MM.1S (cell line): ENCODE data around the gene SPECC1L.

Experiments used
- DNase-seq: peaks from one replicate; pipeline ENCODE4 v3.0.0-alpha.2; 2015
- H2AFZ ChIP-seq: fragments of 300-600 bp; sonication (generic); 2 replicates; pipeline ENCODE4 v1.6.0; 2016; ENCODE audit warnings: antibody characterized with exemption, low read length
- H3F3A ChIP-seq: fragments of 300-600 bp; sonication (generic); 2 replicates; pipeline ENCODE4 v1.6.1; 2016; ENCODE audit warnings: mild to moderate bottlenecking, antibody characterized with exemption, low read length, moderate library complexity, mixed read lengths; ENCODE audit not compliant: insufficient read depth
- H3K27ac ChIP-seq: fragments of 300-600 bp; sonication (generic); 2 replicates; pipeline ENCODE4 v1.5.1; 2016; ENCODE audit warnings: mild to moderate bottlenecking, low read length
- H3K27me3 ChIP-seq: fragments of 300-600 bp; sonication (generic); replicated peaks from 2 replicates; pipeline ENCODE4 v1.6.0; 2016; ENCODE audit warnings: low read length; ENCODE audit not compliant: insufficient read depth
- H3K36me3 ChIP-seq: fragments of 300-600 bp; sonication (generic); replicated peaks from 2 replicates; pipeline ENCODE4 v1.6.1; 2016; ENCODE audit warnings: mild to moderate bottlenecking, low read length, mixed read lengths; ENCODE audit not compliant: insufficient read depth
- H3K4me1 ChIP-seq: fragments of 300-600 bp; sonication (generic); 2 replicates; pipeline ENCODE4 v1.6.1; 2016; ENCODE audit warnings: low read length, mixed read lengths
- H3K4me2 ChIP-seq: fragments of 300-600 bp; sonication (generic); 2 replicates; pipeline ENCODE4 v1.6.0; 2016; ENCODE audit warnings: low read depth, low read length
- H3K4me3 ChIP-seq: fragments of 300-600 bp; sonication (generic); 2 replicates; pipeline ENCODE4 v1.5.1; 2016; ENCODE audit warnings: low read length, mixed read lengths
- H3K79me2 ChIP-seq: fragments of 300-600 bp; sonication (generic); 2 replicates; pipeline ENCODE4 v1.6.1; 2016; ENCODE audit warnings: mixed run types, low read length, mixed read lengths
- H3K9ac ChIP-seq: fragments of 300-600 bp; sonication (generic); 2 replicates; pipeline ENCODE4 v1.6.1; 2016; ENCODE audit warnings: low read length, mixed read lengths
- H3K9me2 ChIP-seq: fragments of 300-600 bp; sonication (generic); replicated peaks from 2 replicates; pipeline ENCODE4 v1.6.1; 2016; ENCODE audit warnings: mild to moderate bottlenecking, low read length, mixed read lengths; ENCODE audit not compliant: insufficient read depth
- H3K9me3 ChIP-seq: fragments of 300-600 bp; sonication (generic); replicated peaks from 2 replicates; pipeline ENCODE4 v1.6.1; 2016; ENCODE audit warnings: mild to moderate bottlenecking, low read length, mixed read lengths; ENCODE audit not compliant: insufficient read depth
- H4K20me1 ChIP-seq: fragments of 300-600 bp; sonication (generic); 2 replicates; pipeline ENCODE4 v1.6.1; 2016; ENCODE audit warnings: mild to moderate bottlenecking, low read length, moderate library complexity, mixed read lengths; ENCODE audit not compliant: insufficient read depth
- EZH2 ChIP-seq: fragments of 300-600 bp; sonication (generic); optimal IDR thresholded peaks from 2 replicates; pipeline ENCODE3; 2017; ENCODE audit warnings: low read depth, mild to moderate bottlenecking, antibody characterized with exemption, low read length, mixed read lengths
- EZH2phosphoT487 ChIP-seq: fragments of 300-600 bp; sonication (generic); IDR thresholded peaks from 2 replicates; pipeline ENCODE4 v1.6.1; 2018; ENCODE audit warnings: antibody characterized with exemption, low read length
- TF ChIP-seq, protein P1 (sequence below): fragments of 300-600 bp; sonication (generic); IDR thresholded peaks from 2 replicates; pipeline ENCODE4 v1.5.1; 2016; ENCODE audit warnings: antibody characterized with exemption, low read length, mixed read lengths

The SPECC1L gene

GRCh38 chr22:24366701-24367100 is 96.1 kb downstream of the SPECC1L start:
- Histone ChIP-seq H3K27ac (no peak overlapping the region), H3K4me3 (no peak overlapping the region), H2AFZ (no peak overlapping the region), H3K36me3 (peaks cover 4% of the 10 kb centered on the region; the same call in 1 of the 2 replicates), H3K79me2 (no peaks in the 10 kb centered on the region), H3K9me2 (no peaks in the 10 kb centered on the region), H3K4me1 (no peaks in the 10 kb centered on the region), H4K20me1 (no peaks in the 10 kb centered on the region), H3K9me3 (no peaks in the 10 kb centered on the region), H3K4me2 (no peak overlapping the region), H3K9ac (no peak overlapping the region), H3K27me3 (no peaks in the 10 kb centered on the region), H3F3A (no peaks in the 10 kb centered on the region)
- no peak for DNase-seq
- TF ChIP-seq, protein P1, sequence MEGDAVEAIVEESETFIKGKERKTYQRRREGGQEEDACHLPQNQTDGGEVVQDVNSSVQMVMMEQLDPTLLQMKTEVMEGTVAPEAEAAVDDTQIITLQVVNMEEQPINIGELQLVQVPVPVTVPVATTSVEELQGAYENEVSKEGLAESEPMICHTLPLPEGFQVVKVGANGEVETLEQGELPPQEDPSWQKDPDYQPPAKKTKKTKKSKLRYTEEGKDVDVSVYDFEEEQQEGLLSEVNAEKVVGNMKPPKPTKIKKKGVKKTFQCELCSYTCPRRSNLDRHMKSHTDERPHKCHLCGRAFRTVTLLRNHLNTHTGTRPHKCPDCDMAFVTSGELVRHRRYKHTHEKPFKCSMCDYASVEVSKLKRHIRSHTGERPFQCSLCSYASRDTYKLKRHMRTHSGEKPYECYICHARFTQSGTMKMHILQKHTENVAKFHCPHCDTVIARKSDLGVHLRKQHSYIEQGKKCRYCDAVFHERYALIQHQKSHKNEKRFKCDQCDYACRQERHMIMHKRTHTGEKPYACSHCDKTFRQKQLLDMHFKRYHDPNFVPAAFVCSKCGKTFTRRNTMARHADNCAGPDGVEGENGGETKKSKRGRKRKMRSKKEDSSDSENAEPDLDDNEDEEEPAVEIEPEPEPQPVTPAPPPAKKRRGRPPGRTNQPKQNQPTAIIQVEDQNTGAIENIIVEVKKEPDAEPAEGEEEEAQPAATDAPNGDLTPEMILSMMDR: no peak
- TF ChIP-seq EZH2 (no peak), EZH2phosphoT487 (no peak)

DNA sequence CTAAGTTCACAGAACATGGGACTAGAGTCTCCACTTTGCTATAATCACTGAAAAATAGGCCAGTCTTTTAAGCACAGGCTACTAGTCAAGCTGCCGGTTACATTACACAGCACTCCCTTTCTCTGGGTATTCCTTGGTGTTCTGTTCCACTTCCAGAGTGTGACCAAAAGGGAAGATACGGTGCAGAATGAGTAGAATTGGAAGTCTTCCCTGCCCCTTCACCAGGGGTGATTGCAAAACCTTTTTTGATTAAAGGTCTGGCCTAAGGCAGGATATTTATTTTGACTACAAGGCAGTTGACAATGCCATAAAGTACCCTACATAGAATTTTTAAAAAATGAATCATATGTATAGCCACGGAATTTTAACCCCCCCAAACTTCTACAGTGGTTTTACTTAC is 97.2 kb downstream of the SPECC1L start:
- Histone ChIP-seq H3K9me2 (no peaks in the 10 kb centered on the region), H2AFZ (no peak overlapping the region), H3K4me1 (no peaks in the 10 kb centered on the region), H3K27ac (no peak overlapping the region), H3K9me3 (no peaks in the 10 kb centered on the region), H3K4me3 (no peak overlapping the region), H3K79me2 (no peaks in the 10 kb centered on the region), H4K20me1 (no peaks in the 10 kb centered on the region), H3K36me3 (peaks cover 6% of the 10 kb centered on the region; the same call in 1 of the 2 replicates), H3F3A (no peaks in the 10 kb centered on the region), H3K9ac (no peak overlapping the region), H3K27me3 (no peaks in the 10 kb centered on the region), H3K4me2 (no peak overlapping the region)
- no peak for DNase-seq
- TF ChIP-seq EZH2: no peak
- TF ChIP-seq EZH2phosphoT487: no peak

DNA sequence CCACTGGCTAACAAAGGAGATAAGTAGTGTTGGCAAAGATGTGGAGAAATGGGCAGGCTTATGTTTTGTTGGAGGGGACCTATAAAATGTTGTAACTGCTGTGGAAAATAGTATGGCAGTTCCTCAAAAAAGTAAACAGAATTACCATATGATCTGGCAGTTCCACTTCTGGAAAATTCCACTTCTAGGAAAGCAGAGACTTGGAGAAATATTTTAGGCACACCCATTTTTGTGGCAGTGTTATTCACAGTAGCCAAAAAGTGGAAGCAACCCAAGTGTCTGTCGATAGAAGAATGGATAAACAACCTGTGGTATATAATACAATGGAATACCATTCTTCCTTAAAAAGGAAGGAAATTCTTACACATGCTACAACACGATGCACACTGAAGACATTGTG is 99.8 kb downstream of the SPECC1L start:
- H3K27me3 ChIP-seq: no peaks in the 10 kb centered on the region
- H3K9me2 ChIP-seq: no peaks in the 10 kb centered on the region
- no peak overlapping the region for H3K27ac ChIP-seq
- peaks cover 6% of the 10 kb centered on the region; the same call in 1 of the 2 replicates for H3K36me3 ChIP-seq
- H3K4me1 ChIP-seq: no peaks in the 10 kb centered on the region; the same call in 1 of the 2 replicates
- TF ChIP-seq, protein P1: no peak
- TF ChIP-seq EZH2 (no peak), EZH2phosphoT487 (no peak)
- H3K4me2 ChIP-seq: no peak overlapping the region
- 0 out of 2 replicates have a peak, but pooled peaks cover under 1% of the 10 kb centered on the region for H3F3A ChIP-seq
- H3K9me3 ChIP-seq: no peaks in the 10 kb centered on the region
- no peak overlapping the region for H2AFZ ChIP-seq
- no peaks in the 10 kb centered on the region for H3K79me2 ChIP-seq
- no peak overlapping the region for H3K4me3 ChIP-seq
- no peak for DNase-seq
- H3K9ac ChIP-seq: no peak overlapping the region
- no peaks in the 10 kb centered on the region for H4K20me1 ChIP-seq

GRCh38 chr22:24376002-24376401 is 105.4 kb downstream of the SPECC1L start:
- Histone ChIP-seq H4K20me1 (no peaks in the 10 kb centered on the region), H3K79me2 (peaks cover 8% of the 10 kb centered on the region), H3K9me3 (no peaks in the 10 kb centered on the region), H3K9ac (no peak overlapping the region), H2AFZ (no peak overlapping the region), H3F3A (peaks cover 10% of the 10 kb centered on the region), H3K36me3 (peaks cover 8% of the 10 kb centered on the region; the same call in 1 of the 2 replicates), H3K4me3 (no peak overlapping the region), H3K4me2 (peak overlapping the region; percentile 12; the same call in 1 of the 2 replicates), H3K4me1 (peaks cover 13% of the 10 kb centered on the region), H3K27me3 (no peaks in the 10 kb centered on the region), H3K9me2 (no peaks in the 10 kb centered on the region), H3K27ac (peak overlapping the region; percentile 6; the same call in 1 of the 2 replicates)
- DNase-seq: no peak
- TF ChIP-seq, protein P1: no peak
